Measurements from ENCODE around the gene NXN.

NXN gene

DNA sequence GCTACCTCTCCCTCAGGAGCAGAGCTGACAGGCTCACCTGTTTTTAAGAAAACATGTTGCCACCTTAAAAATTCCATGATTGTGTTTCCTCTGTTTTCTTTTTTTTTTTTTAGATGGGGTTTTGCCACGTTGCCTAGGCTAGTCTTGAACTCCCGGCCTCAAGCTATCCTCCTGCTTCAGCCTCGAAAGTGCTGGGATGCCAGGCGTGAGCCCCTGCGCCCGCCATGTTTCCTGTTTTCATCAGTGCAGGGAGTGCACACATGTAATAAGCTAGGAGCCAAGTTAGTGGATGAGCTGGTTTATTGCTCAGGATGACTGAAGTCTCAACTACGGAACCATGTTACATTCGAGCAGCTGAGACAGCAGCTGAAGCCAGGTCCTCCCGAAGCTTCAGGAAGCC, 183.9 kb downstream of the NXN start:
- TF ChIP-seq SPI1 (IDR thresholded peaks at IDR 0.05; ENCODE audit: borderline replicate concordance, low read depth) (no peak), POLR2AphosphoS5 (IDR thresholded peaks at IDR 0.05; ENCODE audit: low read depth) (no peak), GABPA (IDR thresholded peaks at IDR 0.05; ENCODE audit: low read depth) (no peak)
- TF ChIP-seq, protein P1, sequence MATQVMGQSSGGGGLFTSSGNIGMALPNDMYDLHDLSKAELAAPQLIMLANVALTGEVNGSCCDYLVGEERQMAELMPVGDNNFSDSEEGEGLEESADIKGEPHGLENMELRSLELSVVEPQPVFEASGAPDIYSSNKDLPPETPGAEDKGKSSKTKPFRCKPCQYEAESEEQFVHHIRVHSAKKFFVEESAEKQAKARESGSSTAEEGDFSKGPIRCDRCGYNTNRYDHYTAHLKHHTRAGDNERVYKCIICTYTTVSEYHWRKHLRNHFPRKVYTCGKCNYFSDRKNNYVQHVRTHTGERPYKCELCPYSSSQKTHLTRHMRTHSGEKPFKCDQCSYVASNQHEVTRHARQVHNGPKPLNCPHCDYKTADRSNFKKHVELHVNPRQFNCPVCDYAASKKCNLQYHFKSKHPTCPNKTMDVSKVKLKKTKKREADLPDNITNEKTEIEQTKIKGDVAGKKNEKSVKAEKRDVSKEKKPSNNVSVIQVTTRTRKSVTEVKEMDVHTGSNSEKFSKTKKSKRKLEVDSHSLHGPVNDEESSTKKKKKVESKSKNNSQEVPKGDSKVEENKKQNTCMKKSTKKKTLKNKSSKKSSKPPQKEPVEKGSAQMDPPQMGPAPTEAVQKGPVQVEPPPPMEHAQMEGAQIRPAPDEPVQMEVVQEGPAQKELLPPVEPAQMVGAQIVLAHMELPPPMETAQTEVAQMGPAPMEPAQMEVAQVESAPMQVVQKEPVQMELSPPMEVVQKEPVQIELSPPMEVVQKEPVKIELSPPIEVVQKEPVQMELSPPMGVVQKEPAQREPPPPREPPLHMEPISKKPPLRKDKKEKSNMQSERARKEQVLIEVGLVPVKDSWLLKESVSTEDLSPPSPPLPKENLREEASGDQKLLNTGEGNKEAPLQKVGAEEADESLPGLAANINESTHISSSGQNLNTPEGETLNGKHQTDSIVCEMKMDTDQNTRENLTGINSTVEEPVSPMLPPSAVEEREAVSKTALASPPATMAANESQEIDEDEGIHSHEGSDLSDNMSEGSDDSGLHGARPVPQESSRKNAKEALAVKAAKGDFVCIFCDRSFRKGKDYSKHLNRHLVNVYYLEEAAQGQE (IDR thresholded peaks at IDR 0.05; ENCODE audit: insufficient replicate concordance, low read depth): no peak
- TF ChIP-seq, protein P2, sequence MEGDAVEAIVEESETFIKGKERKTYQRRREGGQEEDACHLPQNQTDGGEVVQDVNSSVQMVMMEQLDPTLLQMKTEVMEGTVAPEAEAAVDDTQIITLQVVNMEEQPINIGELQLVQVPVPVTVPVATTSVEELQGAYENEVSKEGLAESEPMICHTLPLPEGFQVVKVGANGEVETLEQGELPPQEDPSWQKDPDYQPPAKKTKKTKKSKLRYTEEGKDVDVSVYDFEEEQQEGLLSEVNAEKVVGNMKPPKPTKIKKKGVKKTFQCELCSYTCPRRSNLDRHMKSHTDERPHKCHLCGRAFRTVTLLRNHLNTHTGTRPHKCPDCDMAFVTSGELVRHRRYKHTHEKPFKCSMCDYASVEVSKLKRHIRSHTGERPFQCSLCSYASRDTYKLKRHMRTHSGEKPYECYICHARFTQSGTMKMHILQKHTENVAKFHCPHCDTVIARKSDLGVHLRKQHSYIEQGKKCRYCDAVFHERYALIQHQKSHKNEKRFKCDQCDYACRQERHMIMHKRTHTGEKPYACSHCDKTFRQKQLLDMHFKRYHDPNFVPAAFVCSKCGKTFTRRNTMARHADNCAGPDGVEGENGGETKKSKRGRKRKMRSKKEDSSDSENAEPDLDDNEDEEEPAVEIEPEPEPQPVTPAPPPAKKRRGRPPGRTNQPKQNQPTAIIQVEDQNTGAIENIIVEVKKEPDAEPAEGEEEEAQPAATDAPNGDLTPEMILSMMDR (IDR thresholded peaks at IDR 0.05; ENCODE audit: insufficient read depth, low read length): no peak
- no peak overlapping the region for H3K27ac ChIP-seq (replicated peaks)
- DNase-seq (ENCODE audit: low read depth in 1 of 2, low spot score in 1 of 2): no peak

DNA sequence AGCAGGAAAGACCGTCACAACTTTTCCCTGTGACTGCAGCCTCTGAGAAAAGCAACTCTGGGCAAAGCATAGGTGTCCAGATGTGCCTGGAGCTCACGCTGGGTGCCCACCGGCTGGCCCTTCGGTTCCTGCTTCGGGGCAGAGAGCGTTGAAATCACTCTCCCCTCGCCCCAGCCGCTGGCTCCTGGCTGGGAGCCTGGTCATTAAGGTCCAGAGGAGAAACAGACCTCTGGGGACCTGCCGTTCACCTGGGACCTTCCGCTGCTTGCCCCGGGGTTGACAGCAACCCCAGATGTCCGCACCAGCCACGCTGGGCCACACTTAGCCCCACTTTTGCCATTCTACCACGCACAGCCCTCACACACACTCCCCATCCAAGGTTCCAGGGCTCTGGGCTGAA, 184.3 kb downstream of the NXN start:
- no peak overlapping the region for H3K4me3 ChIP-seq (replicated peaks; ENCODE audit: insufficient read depth, low read length)
- H3K27ac ChIP-seq (replicated peaks): no peak overlapping the region
- TF ChIP-seq POLR2AphosphoS5 (IDR thresholded peaks at IDR 0.05; ENCODE audit: low read depth) (no peak), SPI1 (IDR thresholded peaks at IDR 0.05; ENCODE audit: borderline replicate concordance, low read depth) (no peak), GABPA (IDR thresholded peaks at IDR 0.05; ENCODE audit: low read depth) (no peak)
- TF ChIP-seq, protein P2 (IDR thresholded peaks at IDR 0.05; ENCODE audit: insufficient read depth, low read length): no peak
- TF ChIP-seq, protein P1 (IDR thresholded peaks at IDR 0.05; ENCODE audit: insufficient replicate concordance, low read depth): no peak
- no peak for DNase-seq (ENCODE audit: low read depth in 1 of 2, low spot score in 1 of 2)
- H3K27me3 ChIP-seq (ENCODE audit: insufficient read depth, poor library complexity, severe bottlenecking): no peaks in the 10 kb centered on the region

More for the DNA sequence above, 183.9 kb downstream of the NXN start:
- Histone ChIP-seq H3K4me3 (replicated peaks; ENCODE audit: insufficient read depth, low read length) (no peak overlapping the region), H3K27me3 (ENCODE audit: insufficient read depth, poor library complexity, severe bottlenecking) (no peaks in the 10 kb centered on the region)

DNA sequence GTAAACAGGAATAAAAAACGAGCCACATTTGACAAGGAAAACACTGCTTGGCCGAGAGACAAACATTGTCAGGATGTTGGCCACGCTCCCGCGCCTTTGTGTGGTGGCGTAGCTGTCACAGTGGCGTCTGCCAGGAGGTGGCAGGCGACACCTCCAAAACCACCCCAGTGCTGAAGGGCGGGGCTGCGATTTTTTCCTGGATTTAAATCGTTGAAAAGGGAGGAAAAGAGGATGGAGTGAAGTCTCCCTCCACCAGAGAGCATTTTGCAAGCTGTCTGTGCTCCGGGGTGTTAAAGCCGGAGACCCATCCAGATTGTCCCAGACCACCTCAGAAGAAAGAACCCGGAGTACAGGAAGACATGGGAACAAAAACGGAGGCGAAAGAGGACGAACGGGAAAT, 184.7 kb downstream of the NXN start:
- no peak for DNase-seq (ENCODE audit: low read depth in 1 of 2, low spot score in 1 of 2)

DNA sequence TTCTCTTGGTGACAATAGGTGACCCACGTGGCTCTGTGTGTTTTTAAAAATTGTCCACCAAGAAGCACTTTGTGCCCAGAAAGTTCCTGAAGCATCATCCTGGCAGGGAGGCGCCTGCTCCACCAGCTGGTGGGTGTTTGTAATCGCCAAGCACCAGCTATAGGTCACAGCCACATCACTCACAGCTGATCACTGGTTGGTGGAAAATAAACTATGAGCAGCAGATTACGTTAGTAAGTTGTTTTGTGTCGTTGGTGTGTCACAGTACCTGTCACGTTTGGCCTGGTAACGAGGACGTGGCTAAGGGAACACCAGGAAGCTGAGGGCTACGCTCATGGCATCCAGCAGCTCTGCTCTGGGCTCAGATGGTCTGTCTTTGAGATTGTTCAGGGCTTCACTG, 187.3 kb downstream of the NXN start:
- TF ChIP-seq, protein P1 (IDR thresholded peaks at IDR 0.05; ENCODE audit: insufficient replicate concordance, low read depth): no peak
- TF ChIP-seq GABPA (IDR thresholded peaks at IDR 0.05; ENCODE audit: low read depth) (no peak), SPI1 (IDR thresholded peaks at IDR 0.05; ENCODE audit: borderline replicate concordance, low read depth) (no peak), POLR2AphosphoS5 (IDR thresholded peaks at IDR 0.05; ENCODE audit: low read depth) (no peak)
- TF ChIP-seq, protein P2 (IDR thresholded peaks at IDR 0.05; ENCODE audit: insufficient read depth, low read length): no peak
- H3K27me3 ChIP-seq (ENCODE audit: insufficient read depth, poor library complexity, severe bottlenecking): no peaks in the 10 kb centered on the region
- no peak overlapping the region for H3K27ac ChIP-seq (replicated peaks)
- no peak overlapping the region for H3K4me3 ChIP-seq (replicated peaks; ENCODE audit: insufficient read depth, low read length)
- DNase-seq (ENCODE audit: low read depth in 1 of 2, low spot score in 1 of 2): no peak

More for the DNA sequence above, 184.7 kb downstream of the NXN start:
- Histone ChIP-seq H3K27me3 (ENCODE audit: insufficient read depth, poor library complexity, severe bottlenecking) (no peaks in the 10 kb centered on the region), H3K27ac (replicated peaks) (no peak overlapping the region), H3K4me3 (replicated peaks; ENCODE audit: insufficient read depth, low read length) (no peak overlapping the region)
- TF ChIP-seq, protein P2 (IDR thresholded peaks at IDR 0.05; ENCODE audit: insufficient read depth, low read length): peak; percentile 15
- TF ChIP-seq POLR2AphosphoS5 (IDR thresholded peaks at IDR 0.05; ENCODE audit: low read depth): no peak

Data from HL-60 (cell line).